ENCODE measurements around the gene EPYC. TPM values are rescaled to one million over a fixed set of nuclear protein-coding genes. Genes with fewer than 3 reads are reported as not detected.

The EPYC gene
- total and polyA plus RNA-seq, 7 donors: not detected

- no peak for ATAC-seq
- intact Hi-C loops (cut with DNase I): no loop called here
- no peak for DNase-seq
- no peak for TF ChIP-seq CTCF (IDR thresholded peaks at IDR 0.05)
- no peak overlapping the region for H3K27ac ChIP-seq
- no peaks in the 10 kb centered on the region for H3K27me3 ChIP-seq (ENCODE audit: insufficient read depth in 3 of 3, low read length in 2 of 3)
- no peaks in the 10 kb centered on the region for H3K9me3 ChIP-seq
- H3K36me3 ChIP-seq (ENCODE audit: insufficient read depth in 1 of 2, low read depth in 1 of 2): no peaks in the 10 kb centered on the region
- no peaks in the 10 kb centered on the region for H3K4me1 ChIP-seq
- H3K4me3 ChIP-seq: no peak overlapping the region
These were observed 53.2 kb downstream of the EPYC start for GRCh38 chr12:90951432-90952105.

- H3K36me3 ChIP-seq (ENCODE audit: insufficient read depth in 1 of 2, low read depth in 1 of 2): no peaks in the 10 kb centered on the region
- no peaks in the 10 kb centered on the region for H3K27me3 ChIP-seq (ENCODE audit: insufficient read depth in 3 of 3, low read length in 2 of 3)
- no peaks in the 10 kb centered on the region for H3K4me1 ChIP-seq
- no peak overlapping the region for H3K27ac ChIP-seq
- TF ChIP-seq CTCF (IDR thresholded peaks at IDR 0.05): no peak
- 93 to 95% (median 95%) methylated on average over 7 of the region's 7 CpGs for WGBS, 3 donors
- DNase-seq (no peak), ATAC-seq (no peak)
- H3K4me3 ChIP-seq: no peak overlapping the region
- no peaks in the 10 kb centered on the region for H3K9me3 ChIP-seq
- intact Hi-C loops (cut with DNase I): loop anchor here in 1 of 2 donors (10.0 kb wide), 1 partner anchor 1403 kb away; no protein-coding TSS in a partner anchor
These were observed 56.9 kb downstream of the EPYC start for GRCh38 chr12:90947869-90948268.

- no peaks in the 10 kb centered on the region for H3K4me1 ChIP-seq
- TF ChIP-seq CTCF (IDR thresholded peaks at IDR 0.05): peak; percentile 47
- H3K36me3 ChIP-seq (ENCODE audit: insufficient read depth in 1 of 2, low read depth in 1 of 2): no peaks in the 10 kb centered on the region
- ATAC-seq (peak in 1 of 4 donors; percentile 58), DNase-seq (no peak)
- no peak overlapping the region for H3K27ac ChIP-seq
- no peaks in the 10 kb centered on the region for H3K9me3 ChIP-seq
- intact Hi-C loops (cut with DNase I): loop anchor here in 1 of 2 donors (10.0 kb wide), 1 partner anchor 1400 kb away; no protein-coding TSS in a partner anchor
- H3K27me3 ChIP-seq (ENCODE audit: insufficient read depth in 3 of 3, low read length in 2 of 3): no peaks in the 10 kb centered on the region
- 46 to 68% (median 60%) methylated on average over 1 of the region's 1 CpG for WGBS, 3 donors
- H3K4me3 ChIP-seq: no peak overlapping the region
These were observed 59.6 kb downstream of the EPYC start for GRCh38 chr12:90945070-90945649.

GRCh38 chr12:90943255-90943654 lies 61.5 kb downstream of the EPYC start:
- H3K27me3 ChIP-seq (ENCODE audit: insufficient read depth in 3 of 3, low read length in 2 of 3): no peaks in the 10 kb centered on the region
- H3K4me1 ChIP-seq: no peaks in the 10 kb centered on the region
- intact Hi-C loops (cut with DNase I): loop anchor here in 1 of 2 donors (10.0 kb wide), 1 partner anchor 1398 kb away; no protein-coding TSS in a partner anchor
- no peak for TF ChIP-seq CTCF (IDR thresholded peaks at IDR 0.05)
- no peak overlapping the region for H3K27ac ChIP-seq
- DNase-seq (no peak), ATAC-seq (no peak)
- H3K36me3 ChIP-seq (ENCODE audit: insufficient read depth in 1 of 2, low read depth in 1 of 2): no peaks in the 10 kb centered on the region
- no peak overlapping the region for H3K4me3 ChIP-seq
- 61 to 68% (median 62%) methylated on average over 1 of the region's 1 CpG for WGBS, 3 donors
- no peaks in the 10 kb centered on the region for H3K9me3 ChIP-seq
